HCT116 (cell line): Measurements from ENCODE around the gene PRKCA. TPM values are rescaled to one million over a fixed set of nuclear protein-coding genes. Genes with fewer than 3 reads are reported as not detected.

Experiments used
- ATAC-seq: fragments of 200-7000 bp; cut with Tn5 transposase; 2 replicates; pipeline ENCODE4 v1.9.1; 2020; ENCODE audit warnings: mild to moderate bottlenecking, moderate library complexity
- BruUV-seq: library from RNA; stranded (reverse); fragments of 400-500 nt; replicated peaks from 2 replicates; lab custom pipeline; 2021; lab: Mats Ljungman, UMichigan
- CTCF ChIA-PET: fragments of 300-600 bp; sonication (Branson Sonifier 250); formaldehyde crosslinking; loops from one replicate; lab custom pipeline; 2021; ENCODE audit warnings: antibody characterized with exemption; lab: Charles Lee
- POLR2A ChIA-PET: fragments of 300-600, 350-600 bp; sonication (Branson Sonifier 250); formaldehyde crosslinking; loops from one replicate; lab custom pipeline; 2021; ENCODE audit warnings: antibody characterized with exemption; lab: Charles Lee
- RAD21 ChIA-PET, 2 experiments: fragments of 300-600 bp; sonication (Branson Sonifier 250); formaldehyde crosslinking; loops; one replicate each; lab custom pipeline; 2023; ENCODE audit warnings: low total read pairs in 2 of 2; ENCODE audit not compliant: uncharacterized antibody in 2 of 2, unreplicated experiment in 2 of 2, low non-redundant PET in 1 of 2; lab: Charles Lee
- DNase-seq: peaks from one replicate; pipeline ENCODE4 v3.0.0-alpha.2; 2010; ENCODE audit warnings: low read depth, low spot score
- H2AFZ ChIP-seq: fragments of 200-600 bp; shearing (Covaris generic), sonication (generic); 2 replicates; pipeline ENCODE4 v1.6.1; 2017; ENCODE audit warnings: low read depth, mixed run types, mixed read lengths, antibody characterized with exemption, low read length; ENCODE audit not compliant: poor library complexity, severe bottlenecking
- H3K27ac ChIP-seq: 2 replicates; pipeline ENCODE4 v1.5.1; 2012; ENCODE audit warnings: low read depth, low read length
- H3K27me3 ChIP-seq: fragments of 200-600 bp; sonication (generic); 2 replicates; pipeline ENCODE4 v1.6.1; 2016; ENCODE audit warnings: mixed run types, low read length, mixed read lengths; ENCODE audit not compliant: insufficient read depth
- H3K36me3 ChIP-seq, 2 experiments: fragments of 200-500 bp in 1 of 2; fragments of 200-600 bp in 1 of 2; sonication (Bioruptor generic) in 1 of 2; sonication (generic) in 1 of 2; 2 replicates each; pipeline versions ENCODE4 v1.5.1 to v1.6.1; 2014 to 2016; ENCODE audit warnings: low read length in 2 of 2, inconsistent platforms in 1 of 2, mixed read lengths in 1 of 2, mixed run types in 1 of 2; ENCODE audit not compliant: insufficient read depth in 2 of 2, control insufficient read depth in 1 of 2
- H3K4me1 ChIP-seq, 2 experiments: fragments of 200-600 bp in 1 of 2; sonication (generic) in 1 of 2; 2 replicates each; pipeline versions ENCODE4 v1.5.1 to v1.6.1; 2012 to 2017; ENCODE audit warnings: low read length in 2 of 2, inconsistent platforms in 1 of 2, mild to moderate bottlenecking in 1 of 2, mixed read lengths in 1 of 2, mixed run types in 1 of 2, moderate library complexity in 1 of 2; ENCODE audit not compliant: insufficient read depth in 2 of 2, control insufficient read depth in 1 of 2
- H3K4me2 ChIP-seq: fragments of 200-600 bp; sonication (generic); 2 replicates; pipeline ENCODE4 v1.6.1; 2017; ENCODE audit warnings: mixed run types, low read length, mixed read lengths
- H3K4me3 ChIP-seq, 2 experiments: fragments of 200-600 bp in 1 of 2; sonication (generic) in 1 of 2; replicated peaks in 1 of 2; 2 replicates each; pipeline ENCODE4 v1.5.1; 2011 to 2016; ENCODE audit warnings: low read length in 2 of 2, control low read depth in 1 of 2, low read depth in 1 of 2, mild to moderate bottlenecking in 1 of 2, mixed read lengths in 1 of 2, mixed run types in 1 of 2
- H3K79me2 ChIP-seq: fragments of 200-600 bp; sonication (generic); 2 replicates; pipeline ENCODE4 v1.6.1; 2017; ENCODE audit warnings: mild to moderate bottlenecking, mixed run types, low read length, moderate library complexity, mixed read lengths; ENCODE audit not compliant: insufficient read depth
- H3K9ac ChIP-seq: fragments of 200-600 bp; sonication (generic); 2 replicates; pipeline ENCODE4 v1.6.1; 2016; ENCODE audit warnings: low read length, mixed read lengths
- H3K9me2 ChIP-seq: fragments of 200-600 bp; sonication (generic), shearing (Covaris generic); 2 replicates; pipeline ENCODE4 v1.6.1; 2017; ENCODE audit warnings: mixed run types, mild to moderate bottlenecking, moderate library complexity; ENCODE audit not compliant: insufficient read depth
- H3K9me3 ChIP-seq, 2 experiments: fragments of 200-500 bp in 1 of 2; fragments of 200-600 bp in 1 of 2; sonication (Bioruptor generic) in 1 of 2; sonication (generic) in 1 of 2; 2 replicates each; pipeline ENCODE4 v1.6.1; 2014 to 2017; ENCODE audit warnings: low read length in 2 of 2, mixed read lengths in 2 of 2, inconsistent platforms in 1 of 2, low read depth in 1 of 2, mild to moderate bottlenecking in 1 of 2, mixed run types in 1 of 2, moderate library complexity in 1 of 2; ENCODE audit not compliant: control insufficient read depth in 1 of 2, insufficient read depth in 1 of 2
- H4K20me1 ChIP-seq: fragments of 200-600 bp; sonication (generic), shearing (Covaris generic); 2 replicates; pipeline ENCODE4 v1.6.1; 2017; ENCODE audit warnings: mixed run types, mild to moderate bottlenecking, moderate library complexity; ENCODE audit not compliant: insufficient read depth
- CBX3 ChIP-seq: IDR thresholded peaks from 2 replicates; pipeline ENCODE4 v1.6.1; 2012; ENCODE audit warnings: low read depth
- CTCF ChIP-seq, 3 experiments: fragments of 200-600 bp in 1 of 3; sonication (generic) in 1 of 3; IDR thresholded peaks in 2 of 3; conservative IDR thresholded peaks in 1 of 3; 2 replicates each; pipeline ENCODE4 v1.5.1; 2012 to 2017; ENCODE audit warnings: low read depth in 2 of 3, low read length in 2 of 3, antibody characterized with exemption in 1 of 3, borderline replicate concordance in 1 of 3, control low read depth in 1 of 3, mild to moderate bottlenecking in 1 of 3, mixed read lengths in 1 of 3, mixed run types in 1 of 3, moderate library complexity in 1 of 3; ENCODE audit not compliant: insufficient read depth in 1 of 3
- EGR1 ChIP-seq: IDR thresholded peaks from 2 replicates; pipeline ENCODE4 v1.6.1; 2012; ENCODE audit warnings: low read depth
- ELF1 ChIP-seq: IDR thresholded peaks from 2 replicates; pipeline ENCODE4 v1.6.1; 2012; ENCODE audit warnings: low read depth, borderline replicate concordance
- EZH2phosphoT487 ChIP-seq: fragments of 200-600 bp; IDR thresholded peaks from 2 replicates; pipeline ENCODE4 v1.6.1; 2018; ENCODE audit warnings: antibody characterized with exemption, borderline replicate concordance
- SIN3A ChIP-seq: IDR thresholded peaks from 2 replicates; pipeline ENCODE4 v1.6.1; 2012; ENCODE audit warnings: low read depth
- SP1 ChIP-seq: IDR thresholded peaks from 2 replicates; pipeline ENCODE4 v1.6.1; 2012; ENCODE audit warnings: low read depth
- intact Hi-C: fragments of 100-400 bp; cut with micrococcal nuclease; formaldehyde crosslinking; loops from 2 replicates; pipeline ENCODE4 v1.10.0; 2022
- total RNA-seq: library from RNA; stranded (reverse); gene quantifications from one replicate; pipeline ENCODE4 v1.2.1, GENCODE V29; 2021; ENCODE audit not compliant: unreplicated experiment
- TF ChIP-seq, protein P1 (sequence below): IDR thresholded peaks from 2 replicates; pipeline ENCODE4 v1.6.1; 2012; ENCODE audit warnings: low read depth

Gene PRKCA
- total RNA-seq, 1 experiment from 2014 or later = 18.8 TPM

DNA sequence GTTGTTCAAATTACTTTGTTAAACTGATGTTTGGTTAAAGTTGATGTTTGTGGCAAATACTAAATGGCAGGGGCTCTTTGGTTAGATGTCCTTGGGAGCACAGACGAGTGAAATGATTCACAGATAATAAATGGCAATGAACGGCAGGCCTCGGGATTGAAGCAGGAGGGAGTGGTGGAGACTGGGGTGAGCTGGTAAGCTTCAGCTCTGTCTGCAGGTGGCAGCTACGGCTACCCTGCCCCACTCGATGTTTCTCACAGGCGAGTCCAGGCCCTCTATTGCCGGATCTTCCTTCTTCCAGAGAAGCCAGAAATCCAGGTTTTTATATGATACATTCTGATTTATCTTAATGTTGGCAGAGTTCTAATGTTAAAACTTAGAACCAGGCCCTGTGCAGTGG, 387.8 kb downstream of the PRKCA start:
- H3K4me3 ChIP-seq = no peak overlapping the region
- no peak overlapping the region for H3K4me2 ChIP-seq
- TF ChIP-seq CTCF (IDR thresholded peaks at IDR 0.05 in 2 of 3, conservative IDR thresholded peaks at IDR 0.05 in 1 of 3; ENCODE audit: borderline replicate concordance in 1 of 3, insufficient read depth in 1 of 3, low read depth in 2 of 3, low read length in 2 of 3) (no peak), SIN3A (no peak), EZH2phosphoT487 (no peak), EGR1 (no peak), CBX3 (no peak), ELF1 (no peak), SP1 (no peak)
- TF ChIP-seq, protein P1, sequence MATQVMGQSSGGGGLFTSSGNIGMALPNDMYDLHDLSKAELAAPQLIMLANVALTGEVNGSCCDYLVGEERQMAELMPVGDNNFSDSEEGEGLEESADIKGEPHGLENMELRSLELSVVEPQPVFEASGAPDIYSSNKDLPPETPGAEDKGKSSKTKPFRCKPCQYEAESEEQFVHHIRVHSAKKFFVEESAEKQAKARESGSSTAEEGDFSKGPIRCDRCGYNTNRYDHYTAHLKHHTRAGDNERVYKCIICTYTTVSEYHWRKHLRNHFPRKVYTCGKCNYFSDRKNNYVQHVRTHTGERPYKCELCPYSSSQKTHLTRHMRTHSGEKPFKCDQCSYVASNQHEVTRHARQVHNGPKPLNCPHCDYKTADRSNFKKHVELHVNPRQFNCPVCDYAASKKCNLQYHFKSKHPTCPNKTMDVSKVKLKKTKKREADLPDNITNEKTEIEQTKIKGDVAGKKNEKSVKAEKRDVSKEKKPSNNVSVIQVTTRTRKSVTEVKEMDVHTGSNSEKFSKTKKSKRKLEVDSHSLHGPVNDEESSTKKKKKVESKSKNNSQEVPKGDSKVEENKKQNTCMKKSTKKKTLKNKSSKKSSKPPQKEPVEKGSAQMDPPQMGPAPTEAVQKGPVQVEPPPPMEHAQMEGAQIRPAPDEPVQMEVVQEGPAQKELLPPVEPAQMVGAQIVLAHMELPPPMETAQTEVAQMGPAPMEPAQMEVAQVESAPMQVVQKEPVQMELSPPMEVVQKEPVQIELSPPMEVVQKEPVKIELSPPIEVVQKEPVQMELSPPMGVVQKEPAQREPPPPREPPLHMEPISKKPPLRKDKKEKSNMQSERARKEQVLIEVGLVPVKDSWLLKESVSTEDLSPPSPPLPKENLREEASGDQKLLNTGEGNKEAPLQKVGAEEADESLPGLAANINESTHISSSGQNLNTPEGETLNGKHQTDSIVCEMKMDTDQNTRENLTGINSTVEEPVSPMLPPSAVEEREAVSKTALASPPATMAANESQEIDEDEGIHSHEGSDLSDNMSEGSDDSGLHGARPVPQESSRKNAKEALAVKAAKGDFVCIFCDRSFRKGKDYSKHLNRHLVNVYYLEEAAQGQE = no peak
- no peaks in the 10 kb centered on the region for H3K79me2 ChIP-seq
- DNase-seq (no peak), ATAC-seq (no peak)
- no peak overlapping the region for H3K27ac ChIP-seq
- no TSS peak for BruUV-seq
- CTCF ChIA-PET = no interaction called here
- no peak overlapping the region for H3K9ac ChIP-seq
- intact Hi-C loops = no loop called here
- H3K4me1 ChIP-seq = peaks cover 19 to 23% of the 10 kb centered on the region in 2 experiments
- H3K36me3 ChIP-seq = no peaks in the 10 kb centered on the region
- H3K9me2 ChIP-seq = no peaks in the 10 kb centered on the region
- H3K27me3 ChIP-seq = no peaks in the 10 kb centered on the region
- no peaks in the 10 kb centered on the region for H4K20me1 ChIP-seq
- no peak overlapping the region for H2AFZ ChIP-seq
- POLR2A ChIA-PET = no interaction called here
- H3K9me3 ChIP-seq = no peaks in the 10 kb centered on the region
- RAD21 ChIA-PET = no interaction called here
